ENCODE measurements around the gene CHMP3.
"Not testable (repeated sequence)": the region's sequence is repeated elsewhere in the genome, so short reads cannot be mapped to it uniquely, and the experiment has no call there.

The CHMP3 gene

DNA sequence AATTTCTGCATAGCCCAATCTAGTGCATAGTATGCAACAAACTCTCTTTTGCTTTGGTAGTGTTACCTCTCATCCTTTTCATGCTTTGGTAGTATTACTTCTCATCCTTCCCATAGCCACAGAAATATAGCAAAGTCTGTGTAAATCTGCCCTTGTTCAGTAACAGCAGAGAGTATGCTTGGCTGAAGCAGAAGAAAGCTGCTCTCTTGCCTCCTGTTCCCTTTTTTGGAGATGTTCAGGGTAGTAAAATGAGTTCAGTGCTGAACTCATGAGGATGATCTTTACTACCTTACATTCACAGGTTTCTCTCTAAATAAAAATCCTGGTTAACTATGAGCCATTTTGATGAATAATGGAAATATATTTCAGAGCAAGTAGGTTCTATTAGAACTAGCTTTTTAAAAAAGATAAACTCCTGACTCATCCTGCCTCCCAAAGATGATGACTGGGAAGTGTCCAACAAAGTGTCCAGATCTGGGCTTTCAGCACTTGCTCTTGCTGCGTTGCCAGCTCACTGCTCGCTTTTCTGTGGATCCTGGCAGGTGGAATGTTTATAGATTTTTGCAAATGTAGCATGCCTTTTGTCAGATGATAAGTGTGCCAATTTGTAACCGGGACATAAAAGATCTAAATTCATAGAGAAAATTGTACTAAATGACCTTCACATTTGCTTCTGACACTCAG is 29.4 kb upstream of the CHMP3 start:
- DNase-seq (ENCODE audit: low spot score): no peak
- H3K4me3 ChIP-seq: no peak overlapping the region
- TF ChIP-seq, protein P1, sequence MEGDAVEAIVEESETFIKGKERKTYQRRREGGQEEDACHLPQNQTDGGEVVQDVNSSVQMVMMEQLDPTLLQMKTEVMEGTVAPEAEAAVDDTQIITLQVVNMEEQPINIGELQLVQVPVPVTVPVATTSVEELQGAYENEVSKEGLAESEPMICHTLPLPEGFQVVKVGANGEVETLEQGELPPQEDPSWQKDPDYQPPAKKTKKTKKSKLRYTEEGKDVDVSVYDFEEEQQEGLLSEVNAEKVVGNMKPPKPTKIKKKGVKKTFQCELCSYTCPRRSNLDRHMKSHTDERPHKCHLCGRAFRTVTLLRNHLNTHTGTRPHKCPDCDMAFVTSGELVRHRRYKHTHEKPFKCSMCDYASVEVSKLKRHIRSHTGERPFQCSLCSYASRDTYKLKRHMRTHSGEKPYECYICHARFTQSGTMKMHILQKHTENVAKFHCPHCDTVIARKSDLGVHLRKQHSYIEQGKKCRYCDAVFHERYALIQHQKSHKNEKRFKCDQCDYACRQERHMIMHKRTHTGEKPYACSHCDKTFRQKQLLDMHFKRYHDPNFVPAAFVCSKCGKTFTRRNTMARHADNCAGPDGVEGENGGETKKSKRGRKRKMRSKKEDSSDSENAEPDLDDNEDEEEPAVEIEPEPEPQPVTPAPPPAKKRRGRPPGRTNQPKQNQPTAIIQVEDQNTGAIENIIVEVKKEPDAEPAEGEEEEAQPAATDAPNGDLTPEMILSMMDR (IDR thresholded peaks at IDR 0.05): no peak
- no peak overlapping the region for H3K27ac ChIP-seq

DNA sequence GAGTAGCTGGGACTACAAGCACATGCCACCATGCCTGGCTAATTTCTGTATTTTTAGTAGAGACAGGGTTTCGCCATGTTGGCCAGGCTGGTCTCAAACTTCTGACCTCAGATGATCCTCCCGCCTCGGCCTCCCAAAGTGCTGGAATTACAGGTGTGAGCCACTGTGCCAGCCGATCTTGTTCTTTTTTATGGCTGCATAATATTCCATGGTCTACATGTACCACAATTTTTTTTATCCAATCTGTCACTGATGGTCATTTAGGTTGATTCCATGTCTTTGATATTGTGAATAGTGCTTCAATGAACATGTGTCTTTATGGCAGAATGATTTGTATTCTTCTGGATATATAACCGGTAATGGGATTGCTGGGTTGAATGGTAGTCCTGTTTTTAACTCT is 26.5 kb upstream of the CHMP3 start:
- not testable (repeated sequence) for H3K4me3 ChIP-seq; DNase-seq (ENCODE audit: low spot score); H3K27ac ChIP-seq

DNA sequence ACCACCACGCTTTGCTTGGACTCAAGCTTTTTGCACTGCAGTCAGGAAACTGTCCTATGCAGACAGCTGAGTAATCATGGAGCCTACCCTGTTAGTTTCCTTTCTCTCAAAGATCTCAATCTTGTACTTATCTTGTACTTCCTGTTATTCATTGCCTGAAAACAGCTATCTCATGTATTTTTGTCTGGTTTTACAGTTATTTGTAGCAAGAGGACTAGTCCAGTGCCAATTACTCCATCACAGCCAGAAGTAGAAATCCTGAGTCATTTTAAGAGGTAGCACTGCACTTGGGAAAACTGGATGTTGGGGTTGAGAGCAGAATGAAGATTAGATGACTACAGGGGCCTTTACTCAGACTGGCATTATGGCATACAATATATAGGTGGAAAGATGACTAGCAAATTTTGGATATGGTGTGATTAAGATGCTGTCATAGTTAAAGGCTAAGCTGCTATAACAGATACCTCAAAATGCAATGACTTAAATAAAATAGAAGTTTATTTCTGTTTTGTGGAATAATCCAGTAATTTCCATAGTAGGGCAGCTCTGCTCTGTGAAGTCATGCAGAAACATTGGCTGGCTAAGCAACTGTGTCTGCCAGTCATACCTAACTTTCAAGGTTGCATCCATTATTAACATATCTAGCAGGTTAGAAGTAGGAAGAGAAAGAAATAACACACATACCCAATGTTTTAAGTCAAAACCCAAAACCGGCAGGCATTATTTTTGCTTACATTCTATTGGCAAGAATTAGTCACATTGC is 21.1 kb upstream of the CHMP3 start:
- TF ChIP-seq, protein P1 (IDR thresholded peaks at IDR 0.05): no peak
- no peak for DNase-seq (ENCODE audit: low spot score)
- no peak overlapping the region for H3K4me3 ChIP-seq
- peak overlapping the region in 1 of 2 donors; percentile 23 for H3K27ac ChIP-seq

DNA sequence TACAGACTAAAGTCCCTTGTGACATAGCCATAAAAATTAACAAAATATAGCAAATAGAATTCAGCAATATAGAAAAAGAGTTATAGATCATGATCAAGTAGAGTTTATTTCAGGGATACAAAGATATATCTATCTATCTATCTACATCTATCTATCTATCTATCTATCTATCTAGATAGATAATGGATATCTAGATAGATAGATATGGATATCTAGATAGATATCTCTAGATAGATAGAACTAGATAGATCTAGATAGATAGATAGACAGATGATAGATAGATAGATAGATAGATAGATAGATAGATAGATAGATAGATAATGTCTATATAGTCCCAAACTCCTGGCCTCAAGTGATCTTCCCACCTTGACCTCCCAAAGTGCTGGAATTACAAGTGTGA is 17.3 kb upstream of the CHMP3 start:
- no peak for DNase-seq (ENCODE audit: low spot score)
- TF ChIP-seq, protein P1 (IDR thresholded peaks at IDR 0.05): no peak
- Histone ChIP-seq H3K27ac (no peak overlapping the region), H3K4me3 (no peak overlapping the region)

DNA sequence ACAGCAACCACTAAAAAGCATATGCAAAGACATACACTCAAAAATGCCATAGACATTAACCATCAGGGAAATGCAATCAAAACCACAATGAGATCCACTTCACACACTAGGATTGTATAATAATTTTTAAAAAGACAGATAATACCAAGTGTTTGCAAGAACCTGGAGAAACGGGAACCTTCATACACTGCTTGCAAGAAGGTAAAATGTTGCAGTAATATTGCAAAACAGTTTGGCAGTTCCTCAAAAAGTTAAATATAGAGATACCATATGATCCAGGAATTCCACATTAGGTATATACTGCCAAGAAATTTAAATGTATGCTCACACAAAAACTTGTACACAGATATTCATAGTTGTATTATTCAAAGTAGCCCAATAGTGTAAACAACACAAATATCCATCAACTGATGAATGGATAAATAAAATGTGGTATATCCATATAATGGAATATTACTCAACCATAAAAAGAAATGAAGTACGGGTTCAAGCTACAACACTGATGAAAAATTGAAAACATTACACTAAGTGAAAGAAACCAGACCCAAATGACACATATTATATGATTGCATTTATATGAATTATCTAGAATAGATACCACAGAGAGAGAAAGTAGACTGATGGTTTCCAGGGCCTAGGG is 14.7 kb upstream of the CHMP3 start:
- TF ChIP-seq, protein P1 (IDR thresholded peaks at IDR 0.05): no peak
- DNase-seq (ENCODE audit: low spot score): no peak
- Histone ChIP-seq H3K27ac (no peak overlapping the region), H3K4me3 (no peak overlapping the region)

DNA sequence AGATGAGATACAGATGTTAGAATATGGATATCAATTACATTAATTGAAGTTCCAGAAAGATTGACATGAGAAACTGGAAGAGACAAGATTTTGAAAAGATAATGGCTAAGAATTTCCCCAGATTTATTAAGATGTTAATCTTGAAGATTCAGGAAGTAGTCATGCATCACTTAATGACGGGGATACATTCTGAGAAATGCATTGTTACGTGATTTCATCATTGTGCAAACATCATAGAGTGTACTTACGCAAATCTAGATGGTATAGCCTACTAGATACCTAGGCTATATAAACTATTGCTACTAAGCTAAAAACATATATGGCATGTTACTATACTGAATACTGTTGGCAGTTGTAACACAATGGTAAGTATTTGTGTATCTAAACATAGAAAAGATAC is 6.8 kb upstream of the CHMP3 start:
- H3K27ac ChIP-seq: no peak overlapping the region
- TF ChIP-seq, protein P1 (IDR thresholded peaks at IDR 0.05): no peak
- H3K4me3 ChIP-seq: no peak overlapping the region
- no peak for DNase-seq (ENCODE audit: low spot score)

DNA sequence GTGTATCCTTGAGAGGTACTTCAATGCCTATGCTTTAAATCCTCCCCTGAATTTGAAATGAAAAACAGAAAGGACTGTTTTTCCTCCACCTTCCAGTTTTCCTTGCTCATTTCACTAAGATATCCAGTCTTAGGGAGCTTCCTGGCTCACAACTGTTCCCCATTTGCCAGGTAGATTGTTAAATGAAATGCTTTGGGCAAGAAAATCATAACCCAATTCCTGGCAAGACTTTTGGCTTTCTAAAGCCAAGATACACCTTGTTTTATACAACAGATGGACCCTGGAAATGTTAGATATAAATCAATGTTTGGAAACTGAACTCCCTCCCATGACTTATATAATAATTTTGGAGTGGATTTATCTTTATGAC is 3.6 kb upstream of the CHMP3 start:
- no peak overlapping the region for H3K27ac ChIP-seq
- no peak for DNase-seq (ENCODE audit: low spot score)
- TF ChIP-seq, protein P1 (IDR thresholded peaks at IDR 0.05): no peak
- H3K4me3 ChIP-seq: no peak overlapping the region

Data from coronary artery (tissue), 2 donors.